ENCODE data around the gene ADGRB3. TPM values are rescaled to one million over a fixed set of nuclear protein-coding genes. Genes with fewer than 3 reads are reported as not detected.
A peak's percentile ranks its signal among the peaks of the same experiment; 100 is the strongest.

Gene ADGRB3
- total and polyA plus RNA-seq, 2 donors from 2014 or later: 0.26 to 2.2 TPM

GRCh38 chr6:69308584-69308983 lies 673.5 kb downstream of the ADGRB3 start:
- no peaks in the 10 kb centered on the region for H3K36me3 ChIP-seq (ENCODE audit: control insufficient read depth in 2 of 3, insufficient read depth in 3 of 3, low read length in 3 of 3)
- no peak overlapping the region for H3K27ac ChIP-seq (ENCODE audit: low read depth in 2 of 2, low read length in 2 of 2)
- no peak for DNase-seq
- H3K4me1 ChIP-seq (ENCODE audit: control insufficient read depth in 2 of 3, insufficient read depth in 2 of 3, low read depth in 1 of 3, low read length in 3 of 3): no peaks in the 10 kb centered on the region
- H3K9me3 ChIP-seq (ENCODE audit: control insufficient read depth in 2 of 3, insufficient read depth in 1 of 3, low read length in 3 of 3): no peaks in the 10 kb centered on the region
- TF ChIP-seq, protein P1, sequence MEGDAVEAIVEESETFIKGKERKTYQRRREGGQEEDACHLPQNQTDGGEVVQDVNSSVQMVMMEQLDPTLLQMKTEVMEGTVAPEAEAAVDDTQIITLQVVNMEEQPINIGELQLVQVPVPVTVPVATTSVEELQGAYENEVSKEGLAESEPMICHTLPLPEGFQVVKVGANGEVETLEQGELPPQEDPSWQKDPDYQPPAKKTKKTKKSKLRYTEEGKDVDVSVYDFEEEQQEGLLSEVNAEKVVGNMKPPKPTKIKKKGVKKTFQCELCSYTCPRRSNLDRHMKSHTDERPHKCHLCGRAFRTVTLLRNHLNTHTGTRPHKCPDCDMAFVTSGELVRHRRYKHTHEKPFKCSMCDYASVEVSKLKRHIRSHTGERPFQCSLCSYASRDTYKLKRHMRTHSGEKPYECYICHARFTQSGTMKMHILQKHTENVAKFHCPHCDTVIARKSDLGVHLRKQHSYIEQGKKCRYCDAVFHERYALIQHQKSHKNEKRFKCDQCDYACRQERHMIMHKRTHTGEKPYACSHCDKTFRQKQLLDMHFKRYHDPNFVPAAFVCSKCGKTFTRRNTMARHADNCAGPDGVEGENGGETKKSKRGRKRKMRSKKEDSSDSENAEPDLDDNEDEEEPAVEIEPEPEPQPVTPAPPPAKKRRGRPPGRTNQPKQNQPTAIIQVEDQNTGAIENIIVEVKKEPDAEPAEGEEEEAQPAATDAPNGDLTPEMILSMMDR (IDR thresholded peaks at IDR 0.05; ENCODE audit: borderline replicate concordance, extremely low read depth, insufficient read depth): no peak
- no peak overlapping the region for H3K4me3 ChIP-seq (ENCODE audit: low read length in 3 of 3)
- H3K27me3 ChIP-seq (ENCODE audit: control insufficient read depth, insufficient read depth, low read length): no peaks in the 10 kb centered on the region
- intact Hi-C loops (cut with DNase I): no loop called here
- FAIRE-seq: no peak
- H3K9ac ChIP-seq (ENCODE audit: low read length in 3 of 3): no peak overlapping the region

- Histone ChIP-seq H3K9me3 (ENCODE audit: control insufficient read depth in 2 of 3, insufficient read depth in 1 of 3, low read length in 3 of 3) (no peaks in the 10 kb centered on the region), H3K4me1 (ENCODE audit: control insufficient read depth in 2 of 3, insufficient read depth in 2 of 3, low read depth in 1 of 3, low read length in 3 of 3) (no peaks in the 10 kb centered on the region), H3K9ac (ENCODE audit: low read length in 3 of 3) (no peak overlapping the region), H3K36me3 (ENCODE audit: control insufficient read depth in 2 of 3, insufficient read depth in 3 of 3, low read length in 3 of 3) (no peaks in the 10 kb centered on the region), H3K4me3 (ENCODE audit: low read length in 3 of 3) (no peak overlapping the region), H3K27me3 (ENCODE audit: control insufficient read depth, insufficient read depth, low read length) (no peaks in the 10 kb centered on the region), H3K27ac (ENCODE audit: low read depth in 2 of 2, low read length in 2 of 2) (no peak overlapping the region)
- TF ChIP-seq, protein P1 (IDR thresholded peaks at IDR 0.05; ENCODE audit: borderline replicate concordance, extremely low read depth, insufficient read depth): no peak
- DNase-seq (no peak), FAIRE-seq (no peak)
- intact Hi-C loops (cut with DNase I): no loop called here
Observed at GRCh38 chr6:69311888-69312287, 676.8 kb downstream of the ADGRB3 start.

DNA sequence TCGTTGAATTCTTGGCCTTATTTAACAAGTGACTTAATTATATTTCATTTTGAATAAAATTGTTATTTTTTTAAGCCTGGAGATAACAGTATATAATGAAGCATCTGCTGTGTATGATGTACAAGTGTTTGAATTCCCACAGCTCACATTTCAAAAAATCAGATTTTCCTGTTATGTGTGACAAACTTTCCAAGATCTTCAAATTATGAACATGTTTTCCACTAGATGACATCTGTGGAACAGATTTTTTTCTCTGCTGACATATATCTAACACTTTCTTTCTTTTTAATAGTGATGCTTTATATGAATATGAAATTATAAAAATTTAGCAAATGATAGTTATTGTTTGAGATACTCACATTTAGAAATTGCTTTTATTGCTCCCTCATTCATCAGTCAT lies 678.9 kb downstream of the ADGRB3 start:
- TF ChIP-seq, protein P1 (IDR thresholded peaks at IDR 0.05; ENCODE audit: borderline replicate concordance, extremely low read depth, insufficient read depth): no peak
- Histone ChIP-seq H3K27ac (ENCODE audit: low read depth in 2 of 2, low read length in 2 of 2) (no peak overlapping the region), H3K9me3 (ENCODE audit: control insufficient read depth in 2 of 3, insufficient read depth in 1 of 3, low read length in 3 of 3) (no peaks in the 10 kb centered on the region), H3K4me1 (ENCODE audit: control insufficient read depth in 2 of 3, insufficient read depth in 2 of 3, low read depth in 1 of 3, low read length in 3 of 3) (no peaks in the 10 kb centered on the region), H3K4me3 (ENCODE audit: low read length in 3 of 3) (no peak overlapping the region), H3K27me3 (ENCODE audit: control insufficient read depth, insufficient read depth, low read length) (no peaks in the 10 kb centered on the region), H3K36me3 (ENCODE audit: control insufficient read depth in 2 of 3, insufficient read depth in 3 of 3, low read length in 3 of 3) (no peaks in the 10 kb centered on the region), H3K9ac (ENCODE audit: low read length in 3 of 3) (no peak overlapping the region)
- intact Hi-C loops (cut with DNase I): no loop called here
- FAIRE-seq: peak; percentile 13
- DNase-seq: no peak

GRCh38 chr6:69314531-69314930 lies 679.4 kb downstream of the ADGRB3 start:
- FAIRE-seq (no peak), DNase-seq (no peak)
- Histone ChIP-seq H3K27ac (ENCODE audit: low read depth in 2 of 2, low read length in 2 of 2) (no peak overlapping the region), H3K4me1 (ENCODE audit: control insufficient read depth in 2 of 3, insufficient read depth in 2 of 3, low read depth in 1 of 3, low read length in 3 of 3) (no peaks in the 10 kb centered on the region), H3K27me3 (ENCODE audit: control insufficient read depth, insufficient read depth, low read length) (no peaks in the 10 kb centered on the region), H3K9ac (ENCODE audit: low read length in 3 of 3) (no peak overlapping the region), H3K9me3 (ENCODE audit: control insufficient read depth in 2 of 3, insufficient read depth in 1 of 3, low read length in 3 of 3) (no peaks in the 10 kb centered on the region), H3K36me3 (ENCODE audit: control insufficient read depth in 2 of 3, insufficient read depth in 3 of 3, low read length in 3 of 3) (no peaks in the 10 kb centered on the region), H3K4me3 (ENCODE audit: low read length in 3 of 3) (no peak overlapping the region)
- intact Hi-C loops (cut with DNase I): no loop called here
- TF ChIP-seq, protein P1 (IDR thresholded peaks at IDR 0.05; ENCODE audit: borderline replicate concordance, extremely low read depth, insufficient read depth): no peak

Measured in kidney (tissue), 14 donors.